Measurements from ENCODE around the gene MINDY3.
"Not testable (repeated sequence)": the region's sequence is repeated elsewhere in the genome, so short reads cannot be mapped to it uniquely, and the experiment has no call there.

Gene MINDY3

GRCh38 chr10:15804109-15804508 lies 56.2 kb downstream of the MINDY3 start:
- DNase-seq: no peak

GRCh38 chr10:15802375-15802949 lies 57.8 kb downstream of the MINDY3 start:
- no peak for DNase-seq

DNA sequence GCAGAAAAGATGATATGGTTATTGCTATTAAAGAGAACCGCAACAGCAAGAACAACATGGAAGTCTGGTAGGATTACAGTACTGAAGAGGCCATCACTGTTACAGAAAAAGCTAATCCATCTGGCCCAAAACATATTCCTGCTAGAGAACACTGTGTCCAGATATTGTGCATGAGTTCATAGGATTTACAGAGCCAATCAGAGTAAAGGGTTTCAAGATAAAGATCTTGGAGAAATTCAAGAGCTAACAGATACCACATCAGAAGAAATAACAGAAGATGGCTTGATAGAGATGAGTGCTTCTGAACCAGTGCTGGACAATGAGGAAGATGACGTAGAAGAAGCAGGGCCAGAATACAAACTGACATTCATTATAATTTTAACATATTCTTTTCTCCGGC lies 58.7 kb downstream of the MINDY3 start:
- no peak for DNase-seq

DNA sequence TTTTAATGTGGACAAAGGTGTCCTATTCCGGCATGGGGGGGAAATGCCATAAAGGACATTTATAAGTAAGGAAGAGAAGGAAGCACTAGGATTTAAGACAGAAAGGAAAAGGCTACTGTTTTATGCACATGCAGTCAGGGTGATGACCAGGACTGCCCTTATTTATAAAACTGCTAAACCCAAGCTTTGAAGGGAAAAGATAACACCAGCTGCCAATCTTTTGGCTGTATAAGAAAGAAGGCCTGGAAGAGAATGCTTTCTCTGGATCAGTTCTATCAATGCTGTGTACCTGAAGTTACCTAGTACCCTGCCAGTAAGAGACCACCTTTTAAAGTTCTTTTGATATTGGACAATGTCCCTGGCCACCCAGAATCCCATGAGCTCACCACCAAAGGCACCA lies 59.2 kb downstream of the MINDY3 start:
- no peak for DNase-seq

- no peak for DNase-seq
Measured at GRCh38 chr10:15797346-15797745, 63.0 kb downstream of the MINDY3 start.

DNA sequence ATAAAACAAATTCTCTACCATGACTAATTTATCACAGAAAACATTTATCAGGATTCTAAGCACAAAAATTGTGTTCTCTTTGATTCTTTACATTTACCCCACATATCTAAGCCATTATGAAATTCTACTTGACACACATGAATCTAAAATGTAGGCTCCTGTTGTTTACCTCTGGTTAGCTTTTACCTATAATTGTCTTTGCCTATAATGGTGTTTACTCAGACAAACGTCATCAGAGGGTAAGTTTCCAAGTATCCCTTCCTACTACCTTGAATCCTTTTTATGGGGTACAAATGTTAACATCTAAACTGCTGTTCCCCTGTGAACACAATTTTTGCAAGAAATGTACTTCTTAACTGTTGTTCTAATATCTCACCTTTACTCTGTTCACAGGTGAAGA lies 63.5 kb downstream of the MINDY3 start:
- DNase-seq: no peak

- DNase-seq: no peak
Measured at GRCh38 chr10:15796098-15796759, 64.1 kb downstream of the MINDY3 start.

DNA sequence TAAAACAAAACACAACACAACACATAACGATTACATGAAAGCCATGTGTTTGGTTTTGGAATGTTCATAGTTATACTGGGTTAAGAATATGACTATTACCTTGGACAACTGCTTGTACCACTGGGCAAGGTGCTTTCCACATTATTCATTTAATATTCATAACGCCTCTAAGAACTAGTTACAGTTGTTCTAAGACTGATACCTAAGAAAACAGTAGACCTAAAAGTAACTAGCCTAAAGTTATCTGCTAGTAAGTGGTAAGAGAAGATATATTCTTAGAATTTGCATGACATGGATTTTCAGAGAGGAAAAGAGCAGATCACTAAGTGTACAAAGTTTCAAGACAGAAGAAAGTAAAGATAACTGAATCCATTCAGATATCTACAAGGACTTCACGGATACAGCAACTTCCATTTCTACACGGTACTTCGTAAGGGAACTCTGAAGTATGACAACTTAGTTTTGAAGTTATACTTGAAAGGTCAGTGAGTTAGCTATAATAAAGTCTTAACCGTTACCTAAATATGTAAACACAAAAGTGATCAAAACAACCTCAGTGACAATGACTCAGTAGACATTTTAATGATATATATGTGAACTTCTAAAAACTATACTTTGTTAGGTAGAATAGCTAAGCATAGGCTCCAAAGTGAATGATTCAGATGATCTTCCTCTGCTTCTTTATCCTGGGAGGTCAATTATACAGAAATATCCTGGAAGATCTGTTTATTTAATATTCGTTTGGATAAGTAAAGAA lies 65.1 kb downstream of the MINDY3 start:
- no peak for DNase-seq

GRCh38 chr10:15794569-15794968 lies 65.7 kb downstream of the MINDY3 start:
- DNase-seq: no peak

DNA sequence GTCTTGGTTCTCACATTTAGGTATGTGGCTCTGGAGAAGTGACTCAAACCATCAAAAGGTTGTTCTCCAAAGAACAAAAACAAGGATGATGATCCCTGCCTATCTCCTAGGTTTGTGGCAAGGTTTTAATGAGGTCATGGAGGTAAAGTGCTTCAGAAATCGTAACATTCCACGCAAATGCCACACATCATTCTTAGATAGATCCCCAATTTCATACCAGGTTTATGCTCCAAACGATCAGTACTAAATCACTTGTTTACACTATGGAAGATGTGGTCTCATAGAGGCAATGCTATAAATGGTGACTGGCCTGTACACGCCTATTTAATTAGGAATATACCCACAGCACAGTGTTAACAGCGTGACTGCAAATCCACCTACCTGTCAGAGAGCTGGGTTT lies 66.6 kb downstream of the MINDY3 start:
- DNase-seq: no peak

GRCh38 chr10:15792777-15793176 lies 67.5 kb downstream of the MINDY3 start:
- no peak for DNase-seq

- no peak for DNase-seq
Measured at GRCh38 chr10:15791816-15792524, 68.3 kb downstream of the MINDY3 start.

- no peak for DNase-seq
Measured at GRCh38 chr10:15789793-15790525, 70.3 kb downstream of the MINDY3 start.

DNA sequence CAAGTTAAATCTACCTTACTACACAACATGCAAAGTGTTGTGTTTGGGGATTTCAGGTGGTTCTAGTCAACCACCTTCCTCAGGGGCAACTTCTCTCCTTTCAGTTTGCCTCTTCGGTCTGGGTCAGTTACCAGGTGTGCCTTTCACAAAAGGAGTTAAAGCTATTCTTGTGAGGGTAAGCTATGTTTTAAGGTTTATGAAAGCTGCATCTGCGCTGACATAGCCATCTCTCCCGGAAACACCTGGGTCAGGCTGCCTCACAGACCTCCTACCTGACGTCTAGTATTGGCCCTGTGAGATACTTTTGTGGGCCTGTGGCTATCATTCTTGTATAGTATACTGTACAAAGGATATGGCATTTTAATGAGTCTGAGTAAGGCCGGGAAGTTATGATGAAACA lies 72.9 kb downstream of the MINDY3 start:
- DNase-seq: no peak

GRCh38 chr10:15784662-15785300 lies 75.5 kb downstream of the MINDY3 start:
- no peak for DNase-seq

DNA sequence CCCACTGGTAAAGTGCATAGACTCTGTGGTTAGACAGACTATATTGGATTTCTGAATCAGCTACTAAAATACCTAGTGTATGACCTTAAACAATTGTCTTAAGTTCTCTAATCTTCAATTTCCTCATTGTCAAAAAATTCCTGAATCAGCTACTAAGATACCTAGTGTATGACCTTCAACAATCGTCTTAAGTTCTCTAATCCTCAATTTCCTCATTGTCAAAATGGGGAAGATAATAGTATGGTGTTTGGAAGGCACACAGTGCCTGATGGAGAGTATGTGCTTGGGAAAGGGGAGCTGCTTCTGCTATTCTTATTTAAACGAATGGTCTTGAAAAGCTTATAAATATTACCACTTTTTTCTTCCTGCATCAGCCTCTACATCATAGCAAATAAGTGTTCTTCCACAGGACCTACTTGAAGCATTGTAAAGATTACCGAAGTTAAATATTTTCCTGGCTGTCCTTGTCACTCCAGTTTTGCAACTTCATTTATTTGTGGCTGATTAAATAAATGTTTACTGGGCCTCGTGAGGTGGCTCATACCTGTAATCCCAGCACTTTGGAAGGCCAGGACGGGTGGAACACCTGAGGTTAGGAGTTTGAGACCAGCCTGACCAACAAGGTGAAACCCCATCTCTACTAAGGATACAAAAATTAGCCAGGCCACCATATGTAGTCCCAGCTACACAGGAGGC lies 76.2 kb downstream of the MINDY3 start:
- DNase-seq: no peak

- no peak for DNase-seq
Measured at GRCh38 chr10:15782851-15783250, 77.5 kb downstream of the MINDY3 start.

DNA sequence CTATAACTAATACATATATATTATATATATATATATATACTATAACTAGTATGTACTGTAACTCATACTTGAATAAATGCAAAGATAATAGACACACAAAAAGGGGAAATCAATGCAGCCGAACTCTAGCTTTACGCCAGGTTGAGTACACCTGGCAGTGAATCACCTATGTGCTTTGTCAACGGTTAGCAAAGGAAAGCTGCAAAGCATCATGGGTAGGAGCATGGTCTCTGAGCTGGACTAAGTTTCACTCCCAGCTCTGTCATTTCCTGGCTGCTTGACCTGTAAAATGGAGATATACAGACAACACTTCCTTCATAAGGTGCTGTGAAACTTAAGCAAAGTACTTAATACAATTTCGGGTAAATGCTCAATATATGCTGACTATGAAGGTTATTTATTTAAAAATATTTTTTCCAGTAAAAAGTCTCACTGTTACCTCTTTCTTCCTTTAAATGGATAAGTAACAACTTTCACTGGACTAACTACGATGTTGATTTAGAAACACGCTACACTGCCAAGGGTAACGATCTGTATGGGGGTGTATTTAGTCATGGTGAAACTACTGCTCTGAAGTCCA lies 78.8 kb downstream of the MINDY3 start:
- DNase-seq: no peak

DNA sequence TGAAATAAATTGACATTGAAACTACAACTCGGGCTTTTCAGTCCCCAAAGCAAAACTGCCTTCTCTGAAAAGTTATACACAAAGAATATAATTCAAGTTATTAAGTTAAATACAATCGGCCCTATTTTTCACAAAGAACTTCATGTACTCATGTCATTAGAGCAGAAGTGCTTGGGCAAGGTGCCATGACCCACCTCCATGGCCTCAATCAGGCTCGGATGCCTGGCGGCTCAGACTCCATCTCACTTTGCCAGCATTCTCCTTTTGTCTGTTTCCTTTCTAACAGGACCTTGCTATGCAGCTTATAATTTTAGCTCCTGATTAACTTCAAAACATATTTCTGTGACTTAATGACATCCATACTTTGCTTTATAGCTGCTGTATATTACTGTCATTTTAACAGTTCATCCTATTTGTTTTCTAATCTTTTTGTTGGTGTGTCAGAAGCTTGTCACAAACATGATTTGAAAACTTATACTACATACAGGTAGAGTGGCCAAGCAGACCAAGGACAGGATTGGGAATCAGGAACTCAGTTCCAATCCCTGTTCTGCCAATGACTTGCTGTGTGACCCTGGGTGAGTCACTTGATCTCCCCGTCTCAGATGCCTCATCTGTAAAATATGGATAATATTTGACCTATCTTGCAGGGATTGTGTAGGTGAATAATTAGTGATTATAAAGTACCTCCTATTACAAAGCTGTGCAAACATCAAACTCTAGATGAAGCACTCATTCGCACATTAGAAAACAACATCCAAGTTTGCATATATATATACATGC lies 79.8 kb downstream of the MINDY3 start:
- no peak for DNase-seq

DNA sequence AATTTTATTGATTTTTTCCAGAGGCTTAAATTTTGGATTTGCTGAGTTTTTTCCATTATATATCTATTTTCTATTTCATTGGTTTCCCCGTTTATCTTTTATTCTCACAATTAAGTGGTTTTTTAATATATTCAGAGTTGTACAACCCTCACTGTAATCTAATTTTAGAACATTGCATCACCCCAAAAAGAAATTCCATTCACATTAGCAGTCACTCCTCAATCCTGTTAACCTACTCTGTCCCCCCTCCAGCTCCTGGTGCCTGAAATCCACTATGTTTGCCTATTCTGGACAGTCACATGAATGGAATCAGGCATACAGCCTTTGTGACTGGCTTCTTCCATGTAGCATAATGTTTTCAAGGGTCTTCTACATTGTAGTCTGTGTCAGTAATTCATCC lies 84.8 kb downstream of the MINDY3 start:
- DNase-seq: no peak

GRCh38 chr10:15774534-15774933 lies 85.8 kb downstream of the MINDY3 start:
- DNase-seq: not testable (repeated sequence)

All from central memory CD4-positive, alpha-beta T cell (primary cell).